MCF 10A (cell line): ENCODE data around the gene TXN2. TPM values are rescaled to one million over a fixed set of nuclear protein-coding genes. Genes with fewer than 3 reads are reported as not detected.

Experiments used
- BruUV-seq: library from RNA; stranded (reverse); fragments of 400-500 nt; replicated peaks from 2 replicates; lab custom pipeline; 2021; lab: Mats Ljungman, UMichigan
- CTCF ChIA-PET: fragments of 300-600 bp; sonication (Branson Sonifier 250); formaldehyde crosslinking; extraction: SDS; loops from one replicate; lab custom pipeline; 2021; ENCODE audit warnings: antibody characterized with exemption, inconsistent platforms; lab: Yijun Ruan, JAX
- POLR2A ChIA-PET: fragments of 300-600, 350-650 bp; sonication (Branson Sonifier 250); formaldehyde crosslinking; extraction: SDS; loops from one replicate; lab custom pipeline; 2020; ENCODE audit warnings: antibody characterized with exemption, inconsistent platforms; lab: Yijun Ruan, JAX
- DNase-seq: peaks from one replicate; pipeline ENCODE4 v3.0.0-alpha.2; 2018; ENCODE audit not compliant: unreplicated experiment
- H3K27ac Mint-ChIP-seq: one replicate; pipeline ENCODE4 v1.8.0; 2022; ENCODE audit warnings: mild to moderate bottlenecking, low read depth, mixed read lengths; ENCODE audit not compliant: unreplicated experiment
- H3K27me3 Mint-ChIP-seq: one replicate; pipeline ENCODE4 v1.8.0; 2022; ENCODE audit warnings: mixed read lengths; ENCODE audit not compliant: insufficient read depth, unreplicated experiment
- H3K36me3 Mint-ChIP-seq: one replicate; pipeline ENCODE4 v1.8.0; 2022; ENCODE audit warnings: mild to moderate bottlenecking, moderate library complexity, mixed read lengths; ENCODE audit not compliant: insufficient read depth, unreplicated experiment
- H3K4me1 Mint-ChIP-seq: one replicate; pipeline ENCODE4 v1.8.0; 2022; ENCODE audit warnings: mixed read lengths; ENCODE audit not compliant: insufficient read depth, unreplicated experiment
- H3K4me3 Mint-ChIP-seq: one replicate; pipeline ENCODE4 v1.8.0; 2022; ENCODE audit warnings: mild to moderate bottlenecking, moderate library complexity, mixed read lengths; ENCODE audit not compliant: unreplicated experiment
- H3K9me3 Mint-ChIP-seq: one replicate; pipeline ENCODE4 v1.8.0; 2022; ENCODE audit warnings: mixed read lengths; ENCODE audit not compliant: unreplicated experiment
- intact Hi-C: fragments of 100-400 bp; cut with micrococcal nuclease; formaldehyde crosslinking; loops from 2 replicates; pipeline ENCODE4 v1.14.1; 2022
- total RNA-seq: library from RNA; stranded (reverse); gene quantifications from 2 replicates; pipeline ENCODE4 v1.2.3, GENCODE V29; 2022
- TF ChIP-seq, protein P1 (sequence below): fragments of 200-600 bp; IDR thresholded peaks from one replicate; pipeline ENCODE4 v1.8.0; 2022; ENCODE audit warnings: antibody characterized with exemption, mild to moderate bottlenecking; ENCODE audit not compliant: unreplicated experiment

Gene TXN2
- total RNA-seq, 1 experiment from 2014 or later: 83.2 TPM

DNA sequence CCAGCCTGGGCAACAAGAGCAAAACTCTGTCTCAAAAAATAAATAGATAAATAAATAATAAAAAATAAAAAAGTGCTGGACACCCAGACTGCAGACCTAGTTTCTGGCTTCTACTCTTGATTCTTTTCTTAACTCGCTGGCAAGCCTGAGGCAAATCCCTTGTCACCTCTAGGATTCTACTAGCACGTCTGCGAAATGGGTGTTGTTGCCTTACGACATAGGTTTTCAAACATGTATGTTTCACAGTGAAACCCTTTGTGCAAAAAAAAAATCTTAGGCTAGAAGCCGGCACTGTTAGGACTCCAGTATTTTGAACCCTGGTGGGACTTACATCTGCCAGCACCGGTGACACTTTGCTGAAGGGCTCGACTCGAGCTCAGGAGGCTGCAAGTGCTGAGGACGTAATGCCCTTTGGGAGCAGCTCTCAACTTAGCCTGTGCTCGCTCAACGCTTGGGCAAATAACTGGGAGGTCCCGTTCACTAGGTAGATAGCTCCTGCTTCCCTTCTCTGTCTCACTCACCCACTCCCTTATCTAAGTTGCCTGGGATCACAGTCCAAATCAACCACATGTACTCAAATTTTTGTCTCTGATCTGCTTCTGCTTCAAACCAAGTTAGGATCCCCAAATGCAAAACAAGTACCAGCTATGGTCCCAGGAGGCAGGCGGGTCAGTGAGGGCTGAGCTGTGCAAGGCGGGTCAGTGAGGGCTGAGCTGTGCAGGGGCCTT is 59.0 kb downstream of the TXN2 start:
- no peaks in the 10 kb centered on the region for H3K9me3 Mint-ChIP-seq
- no peak for DNase-seq
- no peaks in the 10 kb centered on the region for H3K27me3 Mint-ChIP-seq
- TF ChIP-seq, protein P1, sequence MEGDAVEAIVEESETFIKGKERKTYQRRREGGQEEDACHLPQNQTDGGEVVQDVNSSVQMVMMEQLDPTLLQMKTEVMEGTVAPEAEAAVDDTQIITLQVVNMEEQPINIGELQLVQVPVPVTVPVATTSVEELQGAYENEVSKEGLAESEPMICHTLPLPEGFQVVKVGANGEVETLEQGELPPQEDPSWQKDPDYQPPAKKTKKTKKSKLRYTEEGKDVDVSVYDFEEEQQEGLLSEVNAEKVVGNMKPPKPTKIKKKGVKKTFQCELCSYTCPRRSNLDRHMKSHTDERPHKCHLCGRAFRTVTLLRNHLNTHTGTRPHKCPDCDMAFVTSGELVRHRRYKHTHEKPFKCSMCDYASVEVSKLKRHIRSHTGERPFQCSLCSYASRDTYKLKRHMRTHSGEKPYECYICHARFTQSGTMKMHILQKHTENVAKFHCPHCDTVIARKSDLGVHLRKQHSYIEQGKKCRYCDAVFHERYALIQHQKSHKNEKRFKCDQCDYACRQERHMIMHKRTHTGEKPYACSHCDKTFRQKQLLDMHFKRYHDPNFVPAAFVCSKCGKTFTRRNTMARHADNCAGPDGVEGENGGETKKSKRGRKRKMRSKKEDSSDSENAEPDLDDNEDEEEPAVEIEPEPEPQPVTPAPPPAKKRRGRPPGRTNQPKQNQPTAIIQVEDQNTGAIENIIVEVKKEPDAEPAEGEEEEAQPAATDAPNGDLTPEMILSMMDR: no peak
- H3K4me3 Mint-ChIP-seq: no peak overlapping the region
- no peaks in the 10 kb centered on the region for H3K36me3 Mint-ChIP-seq
- H3K27ac Mint-ChIP-seq: no peak overlapping the region
- no TSS peak for BruUV-seq
- POLR2A ChIA-PET: no interaction called here
- intact Hi-C loops: no loop called here
- no peaks in the 10 kb centered on the region for H3K4me1 Mint-ChIP-seq
- CTCF ChIA-PET: interaction anchor here (0.7 kb wide), 1 partner anchor 48 kb away, joined by 3 read pairs; no protein-coding TSS in a partner anchor

DNA sequence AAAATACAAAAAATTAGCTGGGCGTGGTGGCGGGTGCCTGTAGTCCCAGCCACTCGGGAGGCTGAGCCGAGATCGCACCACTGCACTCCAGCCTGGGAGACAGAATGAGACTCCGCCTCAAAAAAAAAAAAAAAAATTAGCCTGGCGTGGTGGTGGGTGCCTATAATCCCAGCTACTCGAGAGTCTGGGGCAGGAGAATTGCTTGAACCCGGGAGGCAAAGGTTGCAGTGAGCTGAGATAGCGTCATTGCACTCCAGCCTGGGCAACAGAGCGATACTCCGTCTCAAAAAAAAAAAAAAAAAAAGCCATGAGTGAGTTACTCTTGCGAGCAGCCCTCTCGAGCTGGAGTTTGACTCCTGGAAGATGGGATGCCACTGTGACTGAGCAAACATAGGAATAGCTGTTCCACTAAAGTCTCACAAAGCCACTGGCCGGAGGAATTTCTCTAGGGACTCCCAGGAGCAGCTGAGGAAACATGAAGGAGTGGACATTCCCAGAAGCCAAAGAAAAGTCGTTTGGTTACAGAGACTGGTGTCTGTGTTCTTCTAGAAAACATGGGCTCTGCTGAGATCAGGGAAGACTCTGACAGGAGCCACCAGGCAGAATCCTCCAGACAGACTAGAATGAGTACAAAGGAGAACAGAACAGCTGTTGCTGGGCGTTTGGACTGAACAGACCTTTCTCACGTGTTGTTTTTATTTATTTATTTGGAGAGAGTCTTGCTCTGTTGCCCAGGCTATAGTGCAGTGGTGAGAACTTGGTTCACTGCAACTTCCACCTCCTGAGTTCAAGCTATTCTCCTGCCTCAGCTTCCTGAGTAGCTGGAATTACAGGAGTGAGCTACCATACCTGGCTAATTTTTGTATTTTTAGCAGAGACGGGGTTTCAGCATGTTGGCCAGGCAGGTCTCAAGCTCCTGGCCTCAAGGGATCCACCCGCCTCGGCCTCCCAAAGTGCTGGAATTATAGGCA is 61.2 kb downstream of the TXN2 start:
- Mint-ChIP-seq H3K27ac (no peak overlapping the region), H3K4me1 (no peaks in the 10 kb centered on the region), H3K27me3 (no peaks in the 10 kb centered on the region), H3K4me3 (no peak overlapping the region), H3K9me3 (no peaks in the 10 kb centered on the region), H3K36me3 (no peaks in the 10 kb centered on the region)
- BruUV-seq: no TSS peak
- ChIA-PET POLR2A (interaction anchor here (1.9 kb wide), 1 partner anchor 32 kb away, joined by 5 read pairs; the partner anchor contains the start of gene MYH9), CTCF (interaction anchor here (0.6 kb wide), 1 partner anchor 90 kb away, joined by 6 read pairs; no protein-coding TSS in a partner anchor)
- intact Hi-C loops: no loop called here
- TF ChIP-seq, protein P1: no peak
- DNase-seq: no peak

DNA sequence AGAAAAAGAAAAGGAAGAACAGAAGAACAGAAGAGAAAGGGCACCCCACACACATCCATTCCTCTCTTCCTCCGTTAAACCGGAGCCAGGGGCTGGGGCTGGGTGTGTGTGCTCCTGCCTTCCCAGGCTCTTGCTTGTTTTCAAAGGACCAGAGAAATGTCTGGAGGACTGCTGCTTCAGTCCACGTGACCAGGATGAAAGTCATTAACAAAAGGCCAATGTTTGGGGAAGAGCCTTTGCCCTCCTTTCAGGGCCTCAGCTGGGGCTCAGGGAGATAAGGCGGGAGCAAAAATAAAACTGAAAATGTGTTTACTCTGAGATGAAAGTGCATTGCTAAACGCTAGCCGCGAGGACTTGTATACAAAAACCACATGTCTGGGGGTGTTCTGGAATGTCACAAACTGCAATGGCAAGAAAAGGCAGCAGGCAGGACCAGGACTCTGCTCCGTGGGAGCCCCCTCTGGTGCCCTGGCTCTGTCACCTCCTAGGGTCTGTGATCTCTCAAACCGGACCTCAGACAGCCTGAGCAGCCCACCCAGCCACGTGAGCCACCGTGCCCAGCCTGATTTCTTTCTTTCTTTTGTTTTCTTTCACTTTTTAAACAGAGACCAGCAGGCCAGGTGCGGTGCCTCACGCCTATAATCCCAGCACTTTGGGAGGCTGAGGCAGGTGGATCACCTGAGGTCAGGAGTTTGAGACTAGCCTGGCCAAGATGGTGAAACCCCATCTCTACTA is 62.1 kb downstream of the TXN2 start:
- Mint-ChIP-seq H3K4me3 (no peak overlapping the region), H3K27me3 (no peaks in the 10 kb centered on the region), H3K9me3 (no peaks in the 10 kb centered on the region), H3K4me1 (no peaks in the 10 kb centered on the region), H3K27ac (no peak overlapping the region), H3K36me3 (no peaks in the 10 kb centered on the region)
- POLR2A ChIA-PET: interaction anchor here (1.9 kb wide), 1 partner anchor 31 kb away, joined by 5 read pairs; the partner anchor contains the start of gene MYH9
- intact Hi-C loops: no loop called here
- DNase-seq: no peak
- TF ChIP-seq, protein P1: no peak
- CTCF ChIA-PET: interaction anchor here (0.6 kb wide), 1 partner anchor 91 kb away, joined by 6 read pairs; no protein-coding TSS in a partner anchor
- no TSS peak for BruUV-seq
